Endothelial cell of umbilical vein (primary cell): ENCODE results near the gene THUMPD2. TPM values are rescaled to one million over a fixed set of nuclear protein-coding genes. Genes with fewer than 3 reads are reported as not detected.

Experiments
- BruUV-seq: library from RNA; stranded (reverse); fragments of 400-500 nt; replicated peaks from 2 replicates; lab custom pipeline; 2021; lab: Mats Ljungman, UMichigan
- CTCF ChIA-PET: fragments of 300-600, 350-600 bp; sonication (Branson Sonifier 250); formaldehyde crosslinking; loops from one replicate; lab custom pipeline; 2021; ENCODE audit warnings: antibody characterized with exemption, inconsistent platforms; lab: Charles Lee
- POLR2A ChIA-PET: fragments of 300-600, 350-600 bp; sonication (Branson Sonifier 250); formaldehyde crosslinking; loops from one replicate; lab custom pipeline; 2021; ENCODE audit warnings: antibody characterized with exemption, inconsistent platforms; lab: Charles Lee
- DNase-seq: peaks from one replicate; pipeline ENCODE4 v3.0.0-alpha.2; 2011; ENCODE audit warnings: low read depth, low spot score
- FAIRE-seq: peaks from 2 replicates; lab custom pipeline; 2011; peaks lifted over from hg19 to GRCh38; lab: Jason Lieb, UNC
- H2AFZ ChIP-seq: 2 replicates; pipeline ENCODE4 v1.6.0; 2012; ENCODE audit warnings: low read depth, low read length, control low read depth, inconsistent platforms
- H3K27ac ChIP-seq: 2 replicates; pipeline ENCODE4 v1.5.1; 2011; ENCODE audit warnings: low read depth, mild to moderate bottlenecking, control low read depth, low read length, moderate library complexity; ENCODE audit not compliant: insufficient read depth
- H3K27me3 ChIP-seq, 2 experiments: 2 replicates each; pipeline versions ENCODE4 v1.6.0 to v1.6.1; 2011; ENCODE audit warnings: low read length in 2 of 2, mixed read lengths in 1 of 2; ENCODE audit not compliant: control insufficient read depth in 2 of 2, insufficient read depth in 2 of 2
- H3K36me3 ChIP-seq, 2 experiments: 2 replicates in 1 of 2; 3 replicates in 1 of 2; pipeline ENCODE4 v1.5.1; 2011; ENCODE audit warnings: low read length in 2 of 2, mild to moderate bottlenecking in 1 of 2, moderate library complexity in 1 of 2; ENCODE audit not compliant: control insufficient read depth in 2 of 2, insufficient read depth in 2 of 2; ENCODE audit errors: extremely low read depth in 1 of 2
- H3K4me1 ChIP-seq: 3 replicates; pipeline ENCODE4 v1.5.1; 2011; ENCODE audit warnings: mild to moderate bottlenecking, low read length; ENCODE audit not compliant: control insufficient read depth, insufficient read depth; ENCODE audit errors: extremely low read depth
- H3K4me2 ChIP-seq: 2 replicates; pipeline ENCODE4 v1.6.1; 2011; ENCODE audit warnings: low read length, control low read depth, mixed read lengths; ENCODE audit not compliant: insufficient read depth
- H3K4me3 ChIP-seq, 3 experiments: fragments of 200-600 bp in 1 of 3; sonication (generic), shearing (Covaris generic) in 1 of 3; replicated peaks in 1 of 3; 2 replicates each; pipeline ENCODE4 v1.5.1; 2011 to 2016; ENCODE audit warnings: control low read depth in 3 of 3, low read length in 3 of 3, mild to moderate bottlenecking in 2 of 3, inconsistent platforms in 1 of 3, low read depth in 1 of 3, moderate library complexity in 1 of 3; ENCODE audit not compliant: insufficient read depth in 1 of 3
- H3K79me2 ChIP-seq: 2 replicates; pipeline ENCODE4 v1.6.0; 2012; ENCODE audit warnings: low read length, inconsistent platforms; ENCODE audit not compliant: control insufficient read depth, insufficient read depth
- H3K9ac ChIP-seq: replicated peaks from 2 replicates; pipeline ENCODE3; 2011; ENCODE audit warnings: low read length, control low read depth; ENCODE audit not compliant: insufficient read depth; ENCODE audit errors: extremely low read depth
- H3K9me1 ChIP-seq: replicated peaks from 3 replicates; pipeline ENCODE4 v1.6.0; 2011; ENCODE audit warnings: mild to moderate bottlenecking, low read length; ENCODE audit not compliant: control insufficient read depth, insufficient read depth; ENCODE audit errors: extremely low read depth
- H3K9me3 ChIP-seq: replicated peaks from 2 replicates; pipeline ENCODE4 v1.5.1; 2012; ENCODE audit warnings: low read length, inconsistent platforms; ENCODE audit not compliant: control insufficient read depth, insufficient read depth
- H4K20me1 ChIP-seq: replicated peaks from 2 replicates; pipeline ENCODE3; 2011; ENCODE audit warnings: mild to moderate bottlenecking, low read length; ENCODE audit not compliant: control insufficient read depth, insufficient read depth; ENCODE audit errors: extremely low read depth
- EZH2 ChIP-seq: IDR thresholded peaks from 2 replicates; pipeline ENCODE4 v1.6.1; 2012; ENCODE audit warnings: borderline replicate concordance, low read depth, mild to moderate bottlenecking, moderate library complexity, low read length, inconsistent platforms; ENCODE audit not compliant: severe bottlenecking
- FOS ChIP-seq: IDR thresholded peaks from 2 replicates; pipeline ENCODE4 v1.6.1; 2011; ENCODE audit warnings: mild to moderate bottlenecking, low read length, moderate library complexity, borderline replicate concordance; ENCODE audit not compliant: insufficient read depth
- GATA2 ChIP-seq: IDR thresholded peaks from 2 replicates; pipeline ENCODE4 v1.7.0; 2011; ENCODE audit warnings: low read depth, mild to moderate bottlenecking, moderate library complexity, mixed read lengths, low read length; ENCODE audit not compliant: insufficient read length, insufficient read depth
- JUN ChIP-seq: IDR thresholded peaks from 2 replicates; pipeline ENCODE4 v1.6.1; 2011; ENCODE audit warnings: borderline replicate concordance, low read depth; ENCODE audit not compliant: insufficient read length, insufficient read depth
- MAX ChIP-seq: IDR thresholded peaks from 2 replicates; pipeline ENCODE4 v1.6.1; 2011; ENCODE audit not compliant: insufficient read depth, insufficient read length
- MYC ChIP-seq: IDR thresholded peaks from one replicate; pipeline ENCODE4 v1.6.1; 2011; ENCODE audit warnings: mild to moderate bottlenecking, low read depth, low read length
- POLR2A ChIP-seq: IDR thresholded peaks from 2 replicates; pipeline ENCODE4 v1.6.1; 2012; ENCODE audit warnings: low read depth, mild to moderate bottlenecking, control low read depth, low read length
- POLR2AphosphoS5 ChIP-seq: IDR thresholded peaks from 2 replicates; pipeline ENCODE4 v1.6.1; 2012; ENCODE audit warnings: low read depth, mild to moderate bottlenecking, control low read depth, low read length, moderate library complexity; ENCODE audit not compliant: insufficient read depth
- dilution Hi-C: fragments of 300-500 bp; cut with MboI; formaldehyde crosslinking; loops from one replicate; pipeline ENCODE4 v1.15.0; 2019; ENCODE audit warnings: low sequenced_read_pairs; ENCODE audit not compliant: extremely low pct_ligation_motif_present
- intact Hi-C: fragments of 100-400 bp; cut with micrococcal nuclease; formaldehyde crosslinking; loops from one replicate; pipeline ENCODE4 v1.10.0; 2022
- polyA plus RNA-seq, 4 experiments: library from polyadenylated mRNA; depleted of rRNA in 3 of 4; stranded (reverse) in 3 of 4; unstranded in 1 of 4; fragments of >200 nt; gene quantifications; 2 replicates each; pipeline versions ENCODE4 v1.2.1 to v1.2.3, GENCODE V29; 2011 to 2012; ENCODE audit warnings: missing spikeins in 1 of 4
- total RNA-seq: library from RNA; stranded (reverse); gene quantifications from 2 replicates; pipeline ENCODE4 v1.2.3, GENCODE V29; 2021
- TF ChIP-seq, protein P1 (sequence below), 2 donors: IDR thresholded peaks; 1 replicate in 1 of 2; 2 replicates in 1 of 2; pipeline ENCODE4 v1.5.1; 2011; ENCODE audit warnings: low read length in 2 of 2, mild to moderate bottlenecking in 2 of 2, moderate library complexity in 2 of 2, control low read depth in 1 of 2, inconsistent platforms in 1 of 2, low read depth in 1 of 2; ENCODE audit not compliant: insufficient read depth in 1 of 2; ENCODE audit errors: extremely low read depth in 1 of 2

THUMPD2 gene
- total and polyA plus RNA-seq, 2 donors (not counting 3 experiments of a cell fraction or from before 2014, with no cell fraction given) = 4.3 to 8.2 TPM

GRCh38 chr2:39689876-39690275 lies 89.2 kb downstream of the THUMPD2 start:
- H3K79me2 ChIP-seq = no peaks in the 10 kb centered on the region
- H3K27ac ChIP-seq = no peak overlapping the region
- FAIRE-seq (no peak), DNase-seq (no peak)
- TF ChIP-seq GATA2 (no peak), MAX (no peak), JUN (no peak), FOS (no peak), POLR2A (no peak), POLR2AphosphoS5 (no peak), EZH2 (no peak), MYC (no peak)
- TF ChIP-seq, protein P1, sequence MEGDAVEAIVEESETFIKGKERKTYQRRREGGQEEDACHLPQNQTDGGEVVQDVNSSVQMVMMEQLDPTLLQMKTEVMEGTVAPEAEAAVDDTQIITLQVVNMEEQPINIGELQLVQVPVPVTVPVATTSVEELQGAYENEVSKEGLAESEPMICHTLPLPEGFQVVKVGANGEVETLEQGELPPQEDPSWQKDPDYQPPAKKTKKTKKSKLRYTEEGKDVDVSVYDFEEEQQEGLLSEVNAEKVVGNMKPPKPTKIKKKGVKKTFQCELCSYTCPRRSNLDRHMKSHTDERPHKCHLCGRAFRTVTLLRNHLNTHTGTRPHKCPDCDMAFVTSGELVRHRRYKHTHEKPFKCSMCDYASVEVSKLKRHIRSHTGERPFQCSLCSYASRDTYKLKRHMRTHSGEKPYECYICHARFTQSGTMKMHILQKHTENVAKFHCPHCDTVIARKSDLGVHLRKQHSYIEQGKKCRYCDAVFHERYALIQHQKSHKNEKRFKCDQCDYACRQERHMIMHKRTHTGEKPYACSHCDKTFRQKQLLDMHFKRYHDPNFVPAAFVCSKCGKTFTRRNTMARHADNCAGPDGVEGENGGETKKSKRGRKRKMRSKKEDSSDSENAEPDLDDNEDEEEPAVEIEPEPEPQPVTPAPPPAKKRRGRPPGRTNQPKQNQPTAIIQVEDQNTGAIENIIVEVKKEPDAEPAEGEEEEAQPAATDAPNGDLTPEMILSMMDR (IDR thresholded peaks at IDR 0.05; ENCODE audit: extremely low read depth in 1 of 2, insufficient read depth in 1 of 2, low read depth in 1 of 2, low read length in 2 of 2) = no peak
- dilution Hi-C loops (no loop called here), intact Hi-C loops (no loop called here)
- H3K36me3 ChIP-seq = no peaks in the 10 kb centered on the region
- no peaks in the 10 kb centered on the region for H3K9me1 ChIP-seq
- H3K4me2 ChIP-seq = no peak overlapping the region
- no TSS peak for BruUV-seq
- no peaks in the 10 kb centered on the region for H3K4me1 ChIP-seq
- POLR2A ChIA-PET = no interaction called here
- CTCF ChIA-PET = interaction anchor here (1.9 to 2.0 kb wide), 2 partner anchors 22 to 310 kb away, joined by 5 to 7 read pairs; no protein-coding TSS in a partner anchor
- no peaks in the 10 kb centered on the region for H4K20me1 ChIP-seq
- no peak overlapping the region for H2AFZ ChIP-seq
- H3K27me3 ChIP-seq = peaks cover 0 to 17% of the 10 kb centered on the region in 2 experiments
- H3K9me3 ChIP-seq = no peaks in the 10 kb centered on the region
- H3K9ac ChIP-seq = no peak overlapping the region
- no peak overlapping the region for H3K4me3 ChIP-seq
